ENCODE data around the gene WIPF1.

WIPF1 gene

GRCh38 chr2:174618179-174618578 is 20.6 kb upstream of the WIPF1 start:
- TF ChIP-seq CTCF (IDR thresholded peaks at IDR 0.05; ENCODE audit: insufficient read depth, missing control alignments), result no peak
- DNase-seq (ENCODE audit: insufficient read length, low spot score) (no peak), FAIRE-seq (no peak)

GRCh38 chr2:174617718-174618117 is 20.1 kb upstream of the WIPF1 start:
- DNase-seq (ENCODE audit: insufficient read length, low spot score) (no peak), FAIRE-seq (no peak)
- TF ChIP-seq CTCF (IDR thresholded peaks at IDR 0.05; ENCODE audit: insufficient read depth, missing control alignments), result no peak

- no peak for DNase-seq (ENCODE audit: insufficient read length, low spot score)
- no peak for TF ChIP-seq CTCF (IDR thresholded peaks at IDR 0.05; ENCODE audit: insufficient read depth, missing control alignments)
- no peak for FAIRE-seq
These were observed 19.5 kb upstream of the WIPF1 start for GRCh38 chr2:174617120-174617519.

GRCh38 chr2:174615871-174616436 is 18.4 kb upstream of the WIPF1 start:
- TF ChIP-seq CTCF (IDR thresholded peaks at IDR 0.05; ENCODE audit: insufficient read depth, missing control alignments), result no peak
- no peak for FAIRE-seq
- no peak for DNase-seq (ENCODE audit: insufficient read length, low spot score)

GRCh38 chr2:174614261-174614660 is 16.7 kb upstream of the WIPF1 start:
- no peak for FAIRE-seq
- TF ChIP-seq CTCF (IDR thresholded peaks at IDR 0.05; ENCODE audit: insufficient read depth, missing control alignments), result no peak
- DNase-seq (ENCODE audit: insufficient read length, low spot score), result no peak

- TF ChIP-seq CTCF (IDR thresholded peaks at IDR 0.05; ENCODE audit: insufficient read depth, missing control alignments), result no peak
- FAIRE-seq (no peak), DNase-seq (ENCODE audit: insufficient read length, low spot score) (no peak)
These were observed 15.9 kb upstream of the WIPF1 start for GRCh38 chr2:174613531-174613930.

GRCh38 chr2:174612970-174613369 is 15.4 kb upstream of the WIPF1 start:
- no peak for TF ChIP-seq CTCF (IDR thresholded peaks at IDR 0.05; ENCODE audit: insufficient read depth, missing control alignments)
- DNase-seq (ENCODE audit: insufficient read length, low spot score), result no peak
- no peak for FAIRE-seq

All from D721Med (cell line).